CMK (cell line): ENCODE results near the gene C1S.
"Not testable (repeated sequence)": the region's sequence is repeated elsewhere in the genome, so short reads cannot be mapped to it uniquely, and the experiment has no call there.

Source experiments
- DNase-seq: peaks from one replicate; pipeline ENCODE4 v3.0.0-alpha.2; 2010; ENCODE audit warnings: low read depth

Gene C1S

GRCh38 chr12:7060353-7060954 is at the start of gene C1S:
Gene C1S, plus strand, starts transcription at chr12:7060718. Its CDS starts 1,195 bp downstream, at chr12:7061913.
- DNase-seq, result no peak

- not testable (repeated sequence) for DNase-seq
Measured at GRCh38 chr12:7011398-7011797, 49.1 kb upstream of the C1S start.

- DNase-seq, result no peak
Measured at GRCh38 chr12:7012024-7012607, 48.4 kb upstream of the C1S start.

GRCh38 chr12:7013101-7013500 is 47.4 kb upstream of the C1S start:
- no peak for DNase-seq

- no peak for DNase-seq
Measured at GRCh38 chr12:7015555-7016370, 44.8 kb upstream of the C1S start.

- DNase-seq, result no peak
Measured at GRCh38 chr12:7016958-7017571, 43.5 kb upstream of the C1S start.

- no peak for DNase-seq
Measured at GRCh38 chr12:7017870-7018349, 42.6 kb upstream of the C1S start.

- DNase-seq, result peak; percentile 85
Measured at GRCh38 chr12:7018350-7019042, 42.0 kb upstream of the C1S start, which contains the start of gene LPCAT3. Gene LPCAT3, minus strand, starts transcription at chr12:7018476. Its CDS starts 52 bp downstream, at chr12:7018424.

GRCh38 chr12:7019043-7019569 is 41.4 kb upstream of the C1S start:
- DNase-seq, result no peak

- DNase-seq, result no peak
Measured at GRCh38 chr12:7021956-7022355, 38.6 kb upstream of the C1S start.

GRCh38 chr12:7023114-7023513 is 37.4 kb upstream of the C1S start:
- no peak for DNase-seq

GRCh38 chr12:7026854-7027253 is 33.7 kb upstream of the C1S start:
- no peak for DNase-seq

GRCh38 chr12:7031306-7031705 is 29.2 kb upstream of the C1S start:
- no peak for DNase-seq

GRCh38 chr12:7032990-7033389 is 27.5 kb upstream of the C1S start:
- DNase-seq, result no peak

GRCh38 chr12:7034464-7034863 is 26.1 kb upstream of the C1S start:
- DNase-seq, result no peak

GRCh38 chr12:7035463-7035862 is 25.1 kb upstream of the C1S start:
- no peak for DNase-seq

GRCh38 chr12:7037411-7037810 is 23.1 kb upstream of the C1S start:
- not testable (repeated sequence) for DNase-seq

- no peak for DNase-seq
Measured at GRCh38 chr12:7038591-7038990, 21.9 kb upstream of the C1S start.

GRCh38 chr12:7039403-7039802 is 21.1 kb upstream of the C1S start:
- no peak for DNase-seq

GRCh38 chr12:7042842-7043241 is 17.7 kb upstream of the C1S start:
- no peak for DNase-seq

- no peak for DNase-seq
Measured at GRCh38 chr12:7045913-7046312, 14.6 kb upstream of the C1S start.
